SK-N-SH (cell line): ENCODE results near the gene CREB5. TPM values are rescaled to one million over a fixed set of nuclear protein-coding genes. Genes with fewer than 3 reads are reported as not detected.

Source experiments
- CTCF ChIA-PET: fragments of 300-600, 350-600 bp; formaldehyde crosslinking; extraction: SDS; loops from one replicate; lab custom pipeline; 2021; lab: Yijun Ruan, JAX
- POLR2A ChIA-PET: fragments of 350-600 bp; sonication (Branson Sonifier 250); formaldehyde crosslinking; extraction: SDS; loops from one replicate; lab custom pipeline; 2020; ENCODE audit warnings: antibody characterized with exemption, inconsistent platforms; lab: Yijun Ruan, JAX
- DNase-seq: peaks from one replicate; pipeline ENCODE4 v3.0.0; 2012
- H2AFZ ChIP-seq: fragments of 200-600 bp; sonication (generic); 2 replicates; pipeline ENCODE4 v1.8.1; 2016; ENCODE audit warnings: antibody characterized with exemption, mild to moderate bottlenecking, low read depth
- H3F3A ChIP-seq: fragments of 200-600 bp; sonication (generic); replicated peaks from 2 replicates; pipeline ENCODE3; 2016; ENCODE audit warnings: antibody characterized with exemption, mild to moderate bottlenecking; ENCODE audit not compliant: insufficient read depth
- H3K27ac ChIP-seq, 2 experiments: fragments of 200-500 bp in 1 of 2; fragments of 200-600 bp in 1 of 2; sonication (Bioruptor generic) in 1 of 2; sonication (generic), shearing (Covaris generic) in 1 of 2; 2 replicates each; pipeline versions ENCODE4 v1.5.1 to v1.6.1; 2014 to 2016; ENCODE audit warnings: low read depth in 2 of 2, inconsistent platforms in 1 of 2, low read length in 1 of 2, mild to moderate bottlenecking in 1 of 2, mixed read lengths in 1 of 2
- H3K27me3 ChIP-seq: fragments of 200-600 bp; sonication (generic), shearing (Covaris generic); 2 replicates; pipeline ENCODE4 v1.6.1; 2016; ENCODE audit warnings: mixed run types; ENCODE audit not compliant: insufficient read depth
- H3K36me3 ChIP-seq, 2 experiments: fragments of 200-500 bp in 1 of 2; fragments of 200-600 bp in 1 of 2; sonication (Bioruptor generic) in 1 of 2; sonication (generic) in 1 of 2; replicated peaks in 1 of 2; 2 replicates each; pipeline versions ENCODE3 to v1.5.1; 2014 to 2016; ENCODE audit warnings: low read length in 1 of 2, mild to moderate bottlenecking in 1 of 2; ENCODE audit not compliant: insufficient read depth in 2 of 2, control insufficient read depth in 1 of 2
- H3K4me1 ChIP-seq, 2 experiments: fragments of 200-500 bp in 1 of 2; fragments of 200-600 bp in 1 of 2; sonication (Bioruptor generic) in 1 of 2; sonication (generic), shearing (Covaris generic) in 1 of 2; 2 replicates each; pipeline versions ENCODE4 v1.5.1 to v1.6.1; 2014 to 2016; ENCODE audit warnings: low read depth in 1 of 2, low read length in 1 of 2, mixed run types in 1 of 2; ENCODE audit not compliant: insufficient read depth in 2 of 2, control insufficient read depth in 1 of 2
- H3K4me2 ChIP-seq: fragments of 200-600 bp; sonication (generic), shearing (Covaris generic); 2 replicates; pipeline ENCODE4 v1.6.1; 2017; ENCODE audit warnings: mixed run types
- H3K4me3 ChIP-seq, 2 experiments: fragments of 200-500 bp in 1 of 2; fragments of 200-600 bp in 1 of 2; sonication (Bioruptor generic) in 1 of 2; sonication (generic), shearing (Covaris generic) in 1 of 2; 2 replicates each; pipeline versions ENCODE4 v1.5.1 to v1.8.1; 2014 to 2016; ENCODE audit warnings: low read depth in 2 of 2, inconsistent platforms in 1 of 2, low read length in 1 of 2, mild to moderate bottlenecking in 1 of 2, mixed read lengths in 1 of 2, moderate library complexity in 1 of 2
- H3K79me2 ChIP-seq: fragments of 200-600 bp; sonication (generic); 2 replicates; pipeline ENCODE4 v1.8.1; 2017; ENCODE audit warnings: mild to moderate bottlenecking; ENCODE audit not compliant: insufficient read depth
- H3K9ac ChIP-seq: fragments of 200-600 bp; sonication (generic); 2 replicates; pipeline ENCODE4 v1.6.1; 2017; ENCODE audit warnings: mixed run types
- H3K9me2 ChIP-seq: fragments of 200-600 bp; sonication (generic); 2 replicates; pipeline ENCODE4 v1.6.1; 2017; ENCODE audit warnings: mixed run types
- H3K9me3 ChIP-seq: fragments of 200-600 bp; sonication (generic); 2 replicates; pipeline ENCODE4 v1.6.1; 2017; ENCODE audit warnings: mixed run types, mild to moderate bottlenecking, moderate library complexity
- H4K20me1 ChIP-seq: fragments of 200-600 bp; sonication (generic); 2 replicates; pipeline ENCODE4 v1.6.1; 2017; ENCODE audit warnings: mild to moderate bottlenecking, mixed run types; ENCODE audit not compliant: insufficient read depth
- EP300 ChIP-seq, 2 experiments: IDR thresholded peaks; 2 replicates each; pipeline versions ENCODE4 v1.4.0 to v1.6.1; 2012; ENCODE audit warnings: borderline replicate concordance in 1 of 2, low read depth in 1 of 2, low read length in 1 of 2
- EZH2phosphoT487 ChIP-seq: fragments of 200-600 bp; sonication (generic); IDR thresholded peaks from 2 replicates; pipeline ENCODE4 v1.6.1; 2017; ENCODE audit warnings: low read depth, mixed run types, mild to moderate bottlenecking, antibody characterized with exemption, moderate library complexity, borderline replicate concordance
- FOXJ3 ChIP-seq: sonication (generic); formaldehyde crosslinking; IDR thresholded peaks from 2 replicates; pipeline ENCODE4 v1.5.1; 2020; ENCODE audit warnings: mild to moderate bottlenecking, missing genetic modification reagents
- POLR2AphosphoS5 ChIP-seq: IDR thresholded peaks from 2 replicates; pipeline ENCODE4 v1.6.1; 2012; ENCODE audit warnings: low read depth, low read length
- RAD21 ChIP-seq: IDR thresholded peaks from 2 replicates; pipeline ENCODE4 v1.6.1; 2012; ENCODE audit warnings: mild to moderate bottlenecking, low read length
- RFX5 ChIP-seq: IDR thresholded peaks from 2 replicates; pipeline ENCODE4 v1.6.1; 2012; ENCODE audit warnings: mild to moderate bottlenecking, improper control_type of control experiment, low read length
- WGBS: methylation state at CpG from one replicate; pipeline ENCODE4 v1.1.6; 2017; ENCODE audit warnings: low lambda C conversion rate; 5-methylcytosine and 5-hydroxymethylcytosine counted together
- polyA plus RNA-seq, 3 experiments: library from polyadenylated mRNA; depleted of rRNA; stranded (reverse); fragments of >200 nt; gene quantifications; 2 replicates each; pipeline ENCODE4 v1.2.3, GENCODE V29; 2012
- TF ChIP-seq, protein P1 (sequence below): IDR thresholded peaks from 2 replicates; pipeline ENCODE4 v1.4.0; 2012; ENCODE audit warnings: low read depth, borderline replicate concordance
- TF ChIP-seq, protein P2 (sequence below): fragments of 150-350 bp; IDR thresholded peaks from 2 replicates; pipeline ENCODE4 v1.6.1; 2017; ENCODE audit warnings: antibody characterized with exemption, low read length, low read depth, borderline replicate concordance

Gene CREB5
- polyA plus RNA-seq, 1 of the 3 experiments (the other 2 are of a cell fraction): 19.3 TPM

DNA sequence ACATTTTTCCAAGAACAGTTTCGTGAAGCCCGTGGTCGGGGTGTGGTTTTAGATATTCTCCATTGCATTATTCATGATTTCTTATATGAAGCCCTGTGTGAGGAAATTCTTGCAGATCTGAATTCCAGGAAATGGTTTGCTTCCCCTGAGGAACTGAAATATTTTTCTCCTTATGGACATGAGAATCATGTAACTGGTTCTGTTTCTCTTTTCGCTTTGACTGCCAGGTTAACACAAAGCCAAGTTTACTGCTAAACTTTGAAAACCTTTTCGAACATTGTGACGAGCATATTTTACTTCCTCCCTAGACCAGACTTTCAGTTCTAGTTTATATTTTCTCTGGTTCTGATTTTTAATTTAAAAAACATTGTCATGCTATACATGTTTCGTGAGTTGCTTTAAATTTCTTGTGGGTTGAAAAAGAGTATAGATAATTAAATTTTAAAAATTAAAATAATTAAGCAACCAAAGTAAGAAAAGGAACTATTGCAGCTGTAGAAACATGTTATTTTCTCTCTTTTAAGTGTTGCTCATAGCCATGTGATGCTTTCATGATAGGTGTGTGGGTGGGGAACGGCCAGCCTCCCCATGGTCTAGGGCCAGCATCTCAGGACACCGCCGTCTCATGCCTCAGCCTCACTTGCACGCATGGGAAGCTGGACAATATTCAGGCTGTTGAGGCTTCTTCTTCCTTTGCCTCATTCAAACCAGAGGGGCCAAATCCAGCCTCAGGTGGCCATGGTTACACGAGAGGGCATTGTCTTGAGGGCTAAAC is 97.1 kb downstream of the CREB5 start:
- no peak overlapping the region for H2AFZ ChIP-seq
- no peak overlapping the region for H3K4me2 ChIP-seq

DNA sequence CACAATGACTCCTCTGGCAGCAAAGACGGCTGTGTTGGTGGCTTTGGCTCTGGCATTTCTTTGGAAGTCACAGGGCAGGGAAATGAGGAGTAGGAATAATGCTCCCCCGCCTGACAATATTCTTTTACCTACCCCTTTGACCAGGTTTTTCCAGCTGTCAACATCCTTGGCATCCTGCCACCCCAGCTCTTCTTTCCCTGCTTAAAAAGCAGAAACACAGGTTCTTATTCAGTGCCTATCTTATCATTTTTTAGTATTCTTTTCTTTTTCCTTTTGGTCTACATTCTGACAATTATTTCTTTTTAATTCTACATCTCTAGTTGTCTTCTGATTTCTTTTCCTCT is 97.7 kb downstream of the CREB5 start:
- DNase-seq: no peak
- no peaks in the 10 kb centered on the region for H3K79me2 ChIP-seq
- H3K9me2 ChIP-seq: no peaks in the 10 kb centered on the region
- H3K4me3 ChIP-seq: no peak overlapping the region
- ChIA-PET CTCF (interaction anchor here (1.9 kb wide), 1 partner anchor 10 kb away, joined by 5 read pairs; no protein-coding TSS in a partner anchor), POLR2A (no interaction called here)
- no peaks in the 10 kb centered on the region; a peak in 1 of 4 replicates for H3K4me1 ChIP-seq
- no peak overlapping the region for H3K9ac ChIP-seq
- H3K4me2 ChIP-seq: no peak overlapping the region
- H4K20me1 ChIP-seq: no peaks in the 10 kb centered on the region
- H2AFZ ChIP-seq: no peak overlapping the region
- no peaks in the 10 kb centered on the region for H3K27me3 ChIP-seq
- H3K9me3 ChIP-seq: no peaks in the 10 kb centered on the region
- H3K27ac ChIP-seq: no peak overlapping the region
- WGBS: 40% methylated on average over 2 of the region's 2 CpGs
- no peaks in the 10 kb centered on the region for H3K36me3 ChIP-seq
- H3F3A ChIP-seq: no peaks in the 10 kb centered on the region
- TF ChIP-seq FOXJ3 (CRISPR knock-in tag) (no peak), RFX5 (no peak), EP300 (IDR thresholded peaks at IDR 0.05; ENCODE audit: borderline replicate concordance in 1 of 2, low read depth in 1 of 2, low read length in 1 of 2) (no peak), EZH2phosphoT487 (no peak)
- TF ChIP-seq, protein P1, sequence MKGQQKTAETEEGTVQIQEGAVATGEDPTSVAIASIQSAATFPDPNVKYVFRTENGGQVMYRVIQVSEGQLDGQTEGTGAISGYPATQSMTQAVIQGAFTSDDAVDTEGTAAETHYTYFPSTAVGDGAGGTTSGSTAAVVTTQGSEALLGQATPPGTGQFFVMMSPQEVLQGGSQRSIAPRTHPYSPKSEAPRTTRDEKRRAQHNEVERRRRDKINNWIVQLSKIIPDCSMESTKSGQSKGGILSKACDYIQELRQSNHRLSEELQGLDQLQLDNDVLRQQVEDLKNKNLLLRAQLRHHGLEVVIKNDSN: no peak

More for the DNA sequence above, 97.1 kb downstream of the CREB5 start:
- H3K9ac ChIP-seq: no peak overlapping the region
- H3K27ac ChIP-seq: no peak overlapping the region
- CTCF ChIA-PET: interaction anchor here (1.9 kb wide), 1 partner anchor 10 kb away, joined by 5 read pairs; no protein-coding TSS in a partner anchor
- H4K20me1 ChIP-seq: no peaks in the 10 kb centered on the region
- no peaks in the 10 kb centered on the region for H3K36me3 ChIP-seq
- no peaks in the 10 kb centered on the region for H3F3A ChIP-seq
- DNase-seq: no peak
- no peaks in the 10 kb centered on the region; a peak in 1 of 4 replicates for H3K4me1 ChIP-seq
- no peak overlapping the region for H3K4me3 ChIP-seq
- POLR2A ChIA-PET: no interaction called here
- TF ChIP-seq POLR2AphosphoS5: no peak
- no peak for TF ChIP-seq EP300 (IDR thresholded peaks at IDR 0.05; ENCODE audit: borderline replicate concordance in 1 of 2, low read depth in 1 of 2, low read length in 1 of 2)
- TF ChIP-seq, protein P2, sequence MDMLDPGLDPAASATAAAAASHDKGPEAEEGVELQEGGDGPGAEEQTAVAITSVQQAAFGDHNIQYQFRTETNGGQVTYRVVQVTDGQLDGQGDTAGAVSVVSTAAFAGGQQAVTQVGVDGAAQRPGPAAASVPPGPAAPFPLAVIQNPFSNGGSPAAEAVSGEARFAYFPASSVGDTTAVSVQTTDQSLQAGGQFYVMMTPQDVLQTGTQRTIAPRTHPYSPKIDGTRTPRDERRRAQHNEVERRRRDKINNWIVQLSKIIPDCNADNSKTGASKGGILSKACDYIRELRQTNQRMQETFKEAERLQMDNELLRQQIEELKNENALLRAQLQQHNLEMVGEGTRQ: no peak
- no peak for TF ChIP-seq RAD21
- TF ChIP-seq, protein P1: no peak
- H3K9me3 ChIP-seq: no peaks in the 10 kb centered on the region
- no peaks in the 10 kb centered on the region for H3K79me2 ChIP-seq
- no peaks in the 10 kb centered on the region for H3K27me3 ChIP-seq
- no peaks in the 10 kb centered on the region for H3K9me2 ChIP-seq
- WGBS: 57% methylated on average over 12 of the region's 12 CpGs
